Natural killer cell (primary cell): Measurements from ENCODE around the gene THPO. TPM values are rescaled to one million over a fixed set of nuclear protein-coding genes. Genes with fewer than 3 reads are reported as not detected.

Source experiments
- ATAC-seq, 3 donors: fragments of 150-1000 bp in 2 of 3; fragments of 200-7000 bp in 1 of 3; cut with Tn5 transposase; 1 replicate in 1 of 3; 2 replicates in 2 of 3; pipeline ENCODE4 v1.10.0; 2021; ENCODE audit warnings: mild to moderate bottlenecking in 2 of 3, moderate library complexity in 2 of 3
- DNase-seq, 2 donors: peaks; one replicate each; pipeline versions ENCODE4 v3.0.0 to v3.0.0-alpha.2; 2013 to 2021; ENCODE audit warnings: mixed read lengths in 1 of 2
- H3K27ac ChIP-seq: one replicate; pipeline ENCODE4 v1.5.1; 2013; ENCODE audit warnings: mild to moderate bottlenecking, low read length
- H3K27me3 ChIP-seq: one replicate; pipeline ENCODE4 v1.6.1; 2013; ENCODE audit warnings: low read length; ENCODE audit not compliant: control insufficient read depth, insufficient read depth
- H3K36me3 ChIP-seq: one replicate; pipeline ENCODE4 v1.6.1; 2013; ENCODE audit warnings: low read length; ENCODE audit not compliant: control insufficient read depth, insufficient read depth
- H3K4me1 ChIP-seq: one replicate; pipeline ENCODE4 v1.6.1; 2013; ENCODE audit warnings: low read length; ENCODE audit not compliant: control insufficient read depth, insufficient read depth
- H3K4me3 ChIP-seq: one replicate; pipeline ENCODE4 v1.5.1; 2013; ENCODE audit warnings: low read length
- H3K9me3 ChIP-seq: one replicate; pipeline ENCODE4 v1.6.1; 2013; ENCODE audit warnings: low read length; ENCODE audit not compliant: control insufficient read depth, insufficient read depth
- H3K27ac Mint-ChIP-seq, 2 donors: one replicate each; pipeline ENCODE4 v1.8.0; 2022; ENCODE audit warnings: mild to moderate bottlenecking in 2 of 2, mixed read lengths in 2 of 2, moderate library complexity in 1 of 2
- H3K27me3 Mint-ChIP-seq, 2 donors: one replicate each; pipeline ENCODE4 v1.8.0; 2022; ENCODE audit warnings: low read depth in 2 of 2, mixed read lengths in 2 of 2
- H3K36me3 Mint-ChIP-seq: one replicate; pipeline ENCODE4 v1.8.0; 2022; ENCODE audit warnings: mixed read lengths
- H3K4me1 Mint-ChIP-seq, 2 donors: one replicate each; pipeline ENCODE4 v1.8.0; 2022; ENCODE audit warnings: mixed read lengths in 2 of 2
- H3K4me3 Mint-ChIP-seq: one replicate; pipeline ENCODE4 v1.8.0; 2022; ENCODE audit warnings: mild to moderate bottlenecking, moderate library complexity, mixed read lengths
- H3K9me3 Mint-ChIP-seq, 2 donors: one replicate each; pipeline ENCODE4 v1.8.0; 2022; ENCODE audit warnings: mixed read lengths in 2 of 2
- WGBS: methylation state at CpG from one replicate; pipeline ENCODE4 v1.1.7; 2013; ENCODE audit warnings: missing lambda C conversion rate; ENCODE audit not compliant: insufficient coverage; 5-methylcytosine and 5-hydroxymethylcytosine counted together
- intact Hi-C: fragments of 100-400 bp; cut with micrococcal nuclease; formaldehyde crosslinking; loops from one replicate; pipeline ENCODE4 v1.14.2; 2022
- total RNA-seq, 4 donors: library from RNA; stranded (reverse); fragments of 120-200 nt in 1 of 4; gene quantifications; one replicate each; pipeline versions ENCODE4 v1.2.3 to v1.2.4, GENCODE V29; 2013 to 2022
- TF ChIP-seq, protein P1 (sequence below): fragments of 200-600 bp; IDR thresholded peaks from one replicate; pipeline ENCODE4 v1.8.0; 2022; ENCODE audit warnings: antibody characterized with exemption

The THPO gene
- total RNA-seq, 3 donors from 2014 or later (not counting 1 experiment from before 2014, with no cell fraction given) = not detected

DNA sequence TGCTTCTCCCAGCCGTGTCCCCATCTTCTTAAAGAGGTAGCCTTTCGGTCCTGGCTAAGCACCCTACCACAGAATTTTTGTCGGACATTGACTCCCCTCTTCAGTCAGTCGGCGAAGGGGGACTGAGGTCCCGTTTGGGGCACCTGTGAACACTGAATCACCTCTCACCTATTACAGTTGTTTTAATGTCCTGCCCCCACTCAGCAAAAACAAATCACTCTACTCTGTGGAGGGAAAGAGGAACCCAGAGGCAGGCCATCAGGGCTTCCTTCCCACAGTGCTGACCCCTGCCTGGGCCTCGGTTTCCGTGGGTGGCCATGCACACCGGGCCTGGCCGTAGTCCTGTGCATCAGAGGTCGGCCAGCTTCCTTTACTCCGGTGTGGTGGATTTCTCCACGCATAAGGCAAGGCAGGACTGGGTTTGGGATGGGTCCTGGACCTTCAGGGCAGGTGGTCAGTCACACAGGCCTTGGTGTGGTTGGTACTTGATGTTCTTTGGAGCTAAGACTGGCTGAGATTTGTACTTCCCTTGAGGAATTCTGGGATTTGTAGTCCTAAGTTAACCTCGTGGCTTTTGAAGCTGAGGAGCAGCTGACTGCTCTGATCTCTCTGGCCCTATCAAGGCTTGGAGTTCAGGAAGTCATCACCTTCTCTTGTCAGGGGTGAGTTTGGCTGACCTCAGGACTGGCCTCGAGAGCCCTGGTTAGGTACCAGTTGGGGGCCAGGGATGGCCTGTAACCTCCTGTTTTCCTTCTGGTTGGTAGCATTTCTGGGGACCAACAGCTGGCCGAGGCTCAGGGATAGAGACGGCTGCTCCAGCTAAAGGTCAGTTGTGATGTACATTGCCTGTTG, 41.2 kb downstream of the THPO start:
- Mint-ChIP-seq H3K36me3 (peaks cover 8% of the 10 kb centered on the region), H3K9me3 (no peaks in the 10 kb centered on the region), H3K27me3 (peaks cover 0 to 7% of the 10 kb centered on the region in 2 donors), H3K4me1 (peaks cover 17 to 45% of the 10 kb centered on the region in 2 donors), H3K27ac (peak overlapping the region; percentile 78 to 80), H3K4me3 (peak overlapping the region; percentile 90)
- ATAC-seq (peak in 1 of 3 donors; percentile 18), DNase-seq (peak in 1 of 2 donors; percentile 30)
- 34% methylated on average over 17 of the region's 17 CpGs for WGBS
- Histone ChIP-seq H3K4me1 (peaks cover 23% of the 10 kb centered on the region), H3K9me3 (no peaks in the 10 kb centered on the region), H3K36me3 (peaks cover 32% of the 10 kb centered on the region), H3K27me3 (no peaks in the 10 kb centered on the region), H3K27ac (peak overlapping the region; percentile 97), H3K4me3 (peak overlapping the region; percentile 51)
- TF ChIP-seq, protein P1, sequence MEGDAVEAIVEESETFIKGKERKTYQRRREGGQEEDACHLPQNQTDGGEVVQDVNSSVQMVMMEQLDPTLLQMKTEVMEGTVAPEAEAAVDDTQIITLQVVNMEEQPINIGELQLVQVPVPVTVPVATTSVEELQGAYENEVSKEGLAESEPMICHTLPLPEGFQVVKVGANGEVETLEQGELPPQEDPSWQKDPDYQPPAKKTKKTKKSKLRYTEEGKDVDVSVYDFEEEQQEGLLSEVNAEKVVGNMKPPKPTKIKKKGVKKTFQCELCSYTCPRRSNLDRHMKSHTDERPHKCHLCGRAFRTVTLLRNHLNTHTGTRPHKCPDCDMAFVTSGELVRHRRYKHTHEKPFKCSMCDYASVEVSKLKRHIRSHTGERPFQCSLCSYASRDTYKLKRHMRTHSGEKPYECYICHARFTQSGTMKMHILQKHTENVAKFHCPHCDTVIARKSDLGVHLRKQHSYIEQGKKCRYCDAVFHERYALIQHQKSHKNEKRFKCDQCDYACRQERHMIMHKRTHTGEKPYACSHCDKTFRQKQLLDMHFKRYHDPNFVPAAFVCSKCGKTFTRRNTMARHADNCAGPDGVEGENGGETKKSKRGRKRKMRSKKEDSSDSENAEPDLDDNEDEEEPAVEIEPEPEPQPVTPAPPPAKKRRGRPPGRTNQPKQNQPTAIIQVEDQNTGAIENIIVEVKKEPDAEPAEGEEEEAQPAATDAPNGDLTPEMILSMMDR = no peak
- intact Hi-C loops = no loop called here

DNA sequence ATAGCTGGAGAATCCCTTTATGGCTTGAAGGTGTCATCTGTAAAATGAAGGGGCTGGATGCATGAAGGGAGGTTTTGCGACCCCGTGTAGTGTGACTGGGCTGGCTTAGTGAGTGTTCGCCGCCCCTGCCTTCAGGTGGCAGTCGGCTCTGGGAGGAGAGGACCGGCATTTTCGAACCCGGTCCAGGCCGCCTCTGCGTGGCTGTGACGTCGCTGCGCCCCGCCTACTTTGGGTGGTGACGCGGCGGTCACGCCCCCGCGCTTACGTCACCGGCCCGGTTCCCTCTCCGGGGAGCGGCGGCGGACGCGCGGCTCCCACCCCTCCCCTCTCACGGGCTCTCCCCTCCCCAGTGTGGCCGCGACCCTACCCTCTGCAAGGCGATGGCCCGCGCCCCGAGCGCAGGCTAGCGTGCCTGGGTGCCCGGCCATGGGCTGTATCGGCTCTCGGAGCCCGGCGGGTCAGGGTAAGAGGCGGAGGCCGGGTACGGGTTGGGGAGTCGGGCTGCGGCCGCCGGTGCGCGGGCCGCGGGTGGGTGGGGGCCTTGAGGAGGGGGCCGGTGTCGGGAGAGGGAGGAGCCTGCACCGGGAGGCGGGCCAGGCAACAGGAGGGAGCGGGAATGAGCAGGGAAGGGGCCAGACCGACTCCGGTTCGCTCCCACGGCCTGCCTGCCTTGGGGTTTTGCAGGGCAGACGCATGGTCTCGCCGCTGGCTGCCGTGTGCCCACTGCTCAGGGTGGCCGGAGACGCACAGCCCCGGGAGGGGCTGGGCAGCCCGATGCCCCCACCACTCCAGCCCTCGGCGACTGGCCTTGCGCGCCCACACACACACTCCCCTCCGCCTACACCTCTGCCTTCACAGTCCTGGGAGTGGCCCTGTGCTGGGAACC, 42.1 kb downstream of the THPO start:
- intact Hi-C loops = loop anchor here (1.0 to 2.0 kb wide), 2 partner anchors 15 to 27 kb away; no protein-coding TSS in a partner anchor
- Mint-ChIP-seq H3K9me3 (no peaks in the 10 kb centered on the region), H3K27ac (peak overlapping the region; percentile 78 to 80), H3K4me3 (peak overlapping the region; percentile 90), H3K36me3 (peaks cover 8% of the 10 kb centered on the region), H3K4me1 (peaks cover 17 to 41% of the 10 kb centered on the region in 2 donors), H3K27me3 (peaks cover 0 to 7% of the 10 kb centered on the region in 2 donors)
- WGBS = 2% methylated on average over 77 of the region's 77 CpGs
- peak; percentile 94 for DNase-seq
- Histone ChIP-seq H3K36me3 (peaks cover 40% of the 10 kb centered on the region), H3K9me3 (no peaks in the 10 kb centered on the region), H3K27me3 (no peaks in the 10 kb centered on the region), H3K4me3 (peak overlapping the region; percentile 51), H3K4me1 (peaks cover 23% of the 10 kb centered on the region), H3K27ac (peak overlapping the region; percentile 97)
- TF ChIP-seq, protein P1 = no peak
- ATAC-seq = peak; percentile 77 to 88 (median 83)

GRCh38 chr3:184335291-184335660, 42.7 kb downstream of the THPO start:
- Histone ChIP-seq H3K27ac (peak overlapping the region; percentile 97), H3K4me3 (peak overlapping the region; percentile 51), H3K27me3 (no peaks in the 10 kb centered on the region), H3K36me3 (peaks cover 44% of the 10 kb centered on the region), H3K9me3 (no peaks in the 10 kb centered on the region), H3K4me1 (peaks cover 23% of the 10 kb centered on the region)
- Mint-ChIP-seq H3K9me3 (no peaks in the 10 kb centered on the region), H3K4me3 (peak overlapping the region; percentile 90), H3K36me3 (peaks cover 8% of the 10 kb centered on the region), H3K4me1 (peaks cover 17 to 37% of the 10 kb centered on the region in 2 donors), H3K27me3 (peaks cover 0 to 7% of the 10 kb centered on the region in 2 donors), H3K27ac (peak overlapping the region; percentile 78 to 80)
- DNase-seq = no peak
- TF ChIP-seq, protein P1 = no peak
- ATAC-seq = peak in 1 of 3 donors; percentile 5
- intact Hi-C loops = loop anchor here (1.0 to 2.0 kb wide), 2 partner anchors 14 to 28 kb away; no protein-coding TSS in a partner anchor
- 78% methylated on average over 4 of the region's 4 CpGs for WGBS
